ENCODE data around the gene C2orf78.

Gene C2orf78

DNA sequence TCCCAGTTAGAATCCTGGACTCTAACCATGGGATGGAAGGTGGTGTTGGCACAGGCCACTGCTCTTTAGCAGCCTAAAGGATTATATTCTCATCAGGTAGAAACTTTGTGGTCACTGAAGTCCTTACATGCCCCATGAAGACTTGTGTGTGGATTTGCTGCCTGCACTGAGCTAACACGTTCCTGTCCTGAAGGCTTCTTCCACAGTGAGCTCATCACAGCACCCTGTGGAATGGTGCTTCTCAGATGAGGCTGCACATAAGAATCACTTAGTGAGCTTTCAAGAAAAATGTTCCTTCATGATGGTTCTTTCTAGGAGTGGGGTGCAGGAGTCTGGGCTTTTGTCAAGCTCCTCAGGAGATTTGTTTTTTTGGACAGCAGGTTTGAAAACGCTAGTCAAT lies 71.5 kb downstream of the C2orf78 start:
- in situ Hi-C loops (cut with MboI; ENCODE audit: low pct_unique_long_range_greater_than_20kb, low sequenced_read_pairs, unreplicated experiment), result no loop called here
- TF ChIP-seq, protein P1, sequence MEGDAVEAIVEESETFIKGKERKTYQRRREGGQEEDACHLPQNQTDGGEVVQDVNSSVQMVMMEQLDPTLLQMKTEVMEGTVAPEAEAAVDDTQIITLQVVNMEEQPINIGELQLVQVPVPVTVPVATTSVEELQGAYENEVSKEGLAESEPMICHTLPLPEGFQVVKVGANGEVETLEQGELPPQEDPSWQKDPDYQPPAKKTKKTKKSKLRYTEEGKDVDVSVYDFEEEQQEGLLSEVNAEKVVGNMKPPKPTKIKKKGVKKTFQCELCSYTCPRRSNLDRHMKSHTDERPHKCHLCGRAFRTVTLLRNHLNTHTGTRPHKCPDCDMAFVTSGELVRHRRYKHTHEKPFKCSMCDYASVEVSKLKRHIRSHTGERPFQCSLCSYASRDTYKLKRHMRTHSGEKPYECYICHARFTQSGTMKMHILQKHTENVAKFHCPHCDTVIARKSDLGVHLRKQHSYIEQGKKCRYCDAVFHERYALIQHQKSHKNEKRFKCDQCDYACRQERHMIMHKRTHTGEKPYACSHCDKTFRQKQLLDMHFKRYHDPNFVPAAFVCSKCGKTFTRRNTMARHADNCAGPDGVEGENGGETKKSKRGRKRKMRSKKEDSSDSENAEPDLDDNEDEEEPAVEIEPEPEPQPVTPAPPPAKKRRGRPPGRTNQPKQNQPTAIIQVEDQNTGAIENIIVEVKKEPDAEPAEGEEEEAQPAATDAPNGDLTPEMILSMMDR (IDR thresholded peaks at IDR 0.05; ENCODE audit: extremely low read depth, insufficient read depth, missing control alignments), result no peak

DNA sequence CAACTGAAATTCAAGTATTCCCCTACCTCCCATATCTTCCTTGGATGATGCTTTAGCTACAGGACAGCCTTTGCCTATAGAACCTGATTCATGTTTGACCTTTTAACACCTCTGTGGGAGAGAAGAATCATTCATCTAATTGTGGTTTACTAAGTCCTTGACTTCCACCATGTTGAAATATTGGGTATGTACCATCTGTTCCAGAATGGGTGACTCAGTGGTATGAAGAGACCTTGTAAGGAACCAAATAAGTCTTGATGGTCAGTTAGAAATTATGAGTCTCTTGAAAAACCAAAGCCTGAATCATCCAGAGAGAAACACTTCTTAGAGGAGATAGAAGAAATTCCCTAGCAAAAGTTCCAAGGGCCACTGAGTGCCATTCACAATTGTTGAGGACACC lies 72.2 kb downstream of the C2orf78 start:
- TF ChIP-seq, protein P1 (IDR thresholded peaks at IDR 0.05; ENCODE audit: extremely low read depth, insufficient read depth, missing control alignments), result no peak
- DNase-seq (ENCODE audit: low spot score), result no peak
- in situ Hi-C loops (cut with MboI; ENCODE audit: low pct_unique_long_range_greater_than_20kb, low sequenced_read_pairs, unreplicated experiment), result no loop called here

More for the DNA sequence above, 71.5 kb downstream of the C2orf78 start:
- DNase-seq (ENCODE audit: low spot score), result no peak

DNA sequence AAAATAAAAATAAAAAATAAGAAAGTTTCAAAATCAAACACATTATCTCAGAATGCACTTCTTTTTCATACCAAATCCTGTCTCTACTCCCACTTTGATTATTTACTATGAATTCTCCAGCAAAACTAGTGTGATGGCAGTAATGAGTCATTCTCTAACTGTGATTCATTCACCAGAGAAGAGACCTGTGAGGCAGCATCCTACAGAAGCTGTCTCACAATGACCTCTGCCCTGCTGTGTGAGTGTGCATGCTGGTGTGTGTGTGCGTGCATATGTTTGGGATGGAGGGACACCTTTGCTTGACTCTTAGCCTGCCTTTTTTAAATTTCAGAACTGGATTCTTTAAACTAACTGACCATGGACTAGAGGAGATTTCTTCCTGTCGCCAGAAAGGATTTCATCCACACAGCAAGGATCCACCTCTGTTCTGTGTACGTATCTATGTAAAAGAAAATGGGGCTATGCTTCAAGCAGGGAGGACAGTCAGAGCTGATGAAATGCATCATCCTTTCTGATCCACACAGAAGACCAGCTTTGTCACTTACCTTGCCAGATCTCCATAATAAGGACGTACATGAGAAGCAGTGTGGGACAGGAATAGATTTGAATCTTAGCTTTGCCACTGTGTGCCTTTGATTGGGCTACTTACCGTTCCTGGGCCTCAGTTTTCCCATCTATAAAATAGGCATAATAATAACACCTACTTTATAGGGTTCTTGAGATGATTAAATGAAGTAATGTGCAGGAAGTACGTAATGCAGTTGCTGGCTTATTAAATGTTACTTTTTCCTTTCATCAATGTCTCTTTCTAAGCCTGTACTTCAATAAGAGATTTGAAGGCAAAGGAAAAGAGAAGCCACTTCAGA lies 76.0 kb downstream of the C2orf78 start:
- DNase-seq (ENCODE audit: low spot score), result no peak
- TF ChIP-seq, protein P1 (IDR thresholded peaks at IDR 0.05; ENCODE audit: extremely low read depth, insufficient read depth, missing control alignments), result no peak
- in situ Hi-C loops (cut with MboI; ENCODE audit: low pct_unique_long_range_greater_than_20kb, low sequenced_read_pairs, unreplicated experiment), result no loop called here

DNA sequence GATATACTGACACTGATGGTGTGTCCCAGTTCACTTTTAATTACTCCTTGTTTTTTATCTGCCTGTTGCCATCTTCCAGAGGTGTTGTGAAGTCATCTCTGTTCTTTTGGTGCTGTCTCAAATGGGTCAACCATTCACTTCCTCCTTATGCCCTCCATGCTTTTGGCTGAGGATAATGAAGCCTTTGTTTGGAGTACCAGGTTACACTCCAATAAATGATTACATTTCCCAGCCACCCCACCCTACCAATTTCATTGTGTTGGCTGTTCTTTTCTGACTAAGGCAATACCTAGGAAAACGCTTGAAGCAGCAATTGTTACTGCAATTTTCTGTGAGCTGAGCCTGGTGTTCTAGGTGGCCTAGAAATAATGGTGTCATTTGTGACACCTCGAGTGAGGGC lies 79.0 kb downstream of the C2orf78 start:
- in situ Hi-C loops (cut with MboI; ENCODE audit: low pct_unique_long_range_greater_than_20kb, low sequenced_read_pairs, unreplicated experiment), result no loop called here
- TF ChIP-seq, protein P1 (IDR thresholded peaks at IDR 0.05; ENCODE audit: extremely low read depth, insufficient read depth, missing control alignments), result no peak
- no peak for DNase-seq (ENCODE audit: low spot score)
